ENCODE results near the gene U2AF2.
A peak's percentile ranks its signal among the peaks of the same experiment; 100 is the strongest.

Gene U2AF2

GRCh38 chr19:55673465-55673864, 18.6 kb downstream of the U2AF2 start (continued):
- TF ChIP-seq, protein P1, sequence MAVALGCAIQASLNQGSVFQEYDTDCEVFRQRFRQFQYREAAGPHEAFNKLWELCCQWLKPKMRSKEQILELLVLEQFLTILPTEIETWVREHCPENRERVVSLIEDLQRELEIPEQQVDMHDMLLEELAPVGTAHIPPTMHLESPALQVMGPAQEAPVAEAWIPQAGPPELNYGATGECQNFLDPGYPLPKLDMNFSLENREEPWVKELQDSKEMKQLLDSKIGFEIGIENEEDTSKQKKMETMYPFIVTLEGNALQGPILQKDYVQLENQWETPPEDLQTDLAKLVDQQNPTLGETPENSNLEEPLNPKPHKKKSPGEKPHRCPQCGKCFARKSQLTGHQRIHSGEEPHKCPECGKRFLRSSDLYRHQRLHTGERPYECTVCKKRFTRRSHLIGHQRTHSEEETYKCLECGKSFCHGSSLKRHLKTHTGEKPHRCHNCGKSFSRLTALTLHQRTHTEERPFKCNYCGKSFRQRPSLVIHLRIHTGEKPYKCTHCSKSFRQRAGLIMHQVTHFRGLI (tag by site-specific recombination; IDR thresholded peaks at IDR 0.05) = peak; percentile 41; the same call in 1 of the 2 replicates
- TF ChIP-seq ZBTB10 (tag by site-specific recombination; IDR thresholded peaks at IDR 0.05) = no peak
- no peak for TF ChIP-seq ZNF776 (tag by site-specific recombination; IDR thresholded peaks at IDR 0.05; ENCODE audit: borderline replicate concordance)
- TF ChIP-seq ZNF501 (tag by site-specific recombination; IDR thresholded peaks at IDR 0.05) = no peak
- TF ChIP-seq ZXDB (tag by site-specific recombination; IDR thresholded peaks at IDR 0.05) = 0 out of 2 replicates have a peak, but pooled peaks have one; percentile 63
- TF ChIP-seq ZNF335 (tag by site-specific recombination; conservative IDR thresholded peaks at IDR 0.05) = peak; percentile 40
- TF ChIP-seq PRDM10 (tag by site-specific recombination; IDR thresholded peaks at IDR 0.05) = peak; percentile 47; the same call in 1 of the 2 replicates
- no peak for TF ChIP-seq ZFP41 (tag by site-specific recombination; IDR thresholded peaks at IDR 0.05; ENCODE audit: borderline replicate concordance)

DNA sequence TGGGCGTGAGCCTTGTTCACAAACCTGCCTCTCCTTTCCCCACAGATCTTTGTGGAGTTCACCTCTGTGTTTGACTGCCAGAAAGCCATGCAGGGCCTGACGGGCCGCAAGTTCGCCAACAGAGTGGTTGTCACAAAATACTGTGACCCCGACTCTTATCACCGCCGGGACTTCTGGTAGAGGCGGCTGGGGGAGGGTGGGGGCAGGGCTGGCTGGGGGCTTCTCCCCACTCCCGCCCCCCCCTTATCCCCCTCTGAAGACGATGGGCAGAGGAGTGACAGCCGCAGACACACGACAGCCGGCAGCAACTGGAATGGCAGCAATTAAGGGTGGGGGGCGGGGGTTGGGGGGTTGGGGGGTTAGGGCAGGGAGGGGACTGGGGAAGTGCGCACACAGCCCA, 19.1 kb downstream of the U2AF2 start:
- CTCF ChIA-PET = interaction anchor here (1.3 to 1.8 kb wide), 2 partner anchors 19 to 26 kb away, joined by 5 to 9 read pairs; partner anchors contain the start of gene CCDC106
- Histone ChIP-seq H3K36me3 (ENCODE audit: control insufficient read depth in 2 of 2, insufficient read depth in 1 of 2, low read length in 2 of 2) (peaks cover 18 to 59% of the 10 kb centered on the region in 2 experiments; a peak in 2 of 3 replicates), H3K4me3 (ENCODE audit: low read depth, low read length) (peak overlapping the region; percentile 99), H3K9me3 (ENCODE audit: control insufficient read depth, insufficient read depth, low read depth, low read length) (no peaks in the 10 kb centered on the region), H3K4me1 (ENCODE audit: control insufficient read depth, insufficient read depth, low read length) (peaks cover 19% of the 10 kb centered on the region), H3K27ac (ENCODE audit: extremely low read depth, low read depth, low read length) (peak overlapping the region; percentile 82)
- POLR2A ChIA-PET = interaction anchor here (1.6 to 2.6 kb wide), 3 partner anchors 19 to 30 kb away, joined by 4 to 12 read pairs (median 5); partner anchors contain the start of genes U2AF2 and ZNF581
- TF ChIP-seq ZBTB17 (tag by site-specific recombination; IDR thresholded peaks at IDR 0.05) (0 out of 2 replicates have a peak, but pooled peaks have one; percentile 4), REPIN1 (tag by site-specific recombination; IDR thresholded peaks at IDR 0.05; ENCODE audit: low read depth) (no peak), ZNF398 (tag by site-specific recombination; IDR thresholded peaks at IDR 0.05) (peak; percentile 46), SP2 (tag by site-specific recombination; IDR thresholded peaks at IDR 0.05) (peak; percentile 18; the same call in 1 of the 2 replicates), ZNF394 (tag by site-specific recombination; IDR thresholded peaks at IDR 0.05; ENCODE audit: borderline replicate concordance) (no peak), YY2 (tag by site-specific recombination; IDR thresholded peaks at IDR 0.05) (no peak)

Data from HEK293 (cell line).